BLaER1 treated with 17β-estradiol and CSF1 and Interleukin-3, amounts not matched to agents 10 nM and 100 nM (cell line): ENCODE results near the gene NRG3.

Experiments
- H3K27ac ChIP-seq, 11 experiments: shearing (Covaris generic); formaldehyde crosslinking; 2 replicates each; pipeline ENCODE4 v1.8.1; 2022
- H3K27me3 ChIP-seq, 11 experiments: shearing (Covaris generic); formaldehyde crosslinking; 2 replicates each; pipeline ENCODE4 v1.8.1; 2022
- H3K36me3 ChIP-seq, 11 experiments: shearing (Covaris generic); formaldehyde crosslinking; 2 replicates each; pipeline ENCODE4 v1.8.1; 2022
- H3K4me1 ChIP-seq, 10 experiments: shearing (Covaris generic); formaldehyde crosslinking; 2 replicates each; pipeline ENCODE4 v1.8.1; 2022
- H3K4me2 ChIP-seq, 11 experiments: shearing (Covaris generic); formaldehyde crosslinking; 2 replicates each; pipeline ENCODE4 v1.8.1; 2022
- H3K4me3 ChIP-seq, 10 experiments: shearing (Covaris generic); formaldehyde crosslinking; 2 replicates each; pipeline ENCODE4 v1.8.1; 2022
- H3K9ac ChIP-seq, 11 experiments: shearing (Covaris generic); formaldehyde crosslinking; 2 replicates each; pipeline ENCODE4 v1.8.1; 2022
- H3K9me3 ChIP-seq, 11 experiments: shearing (Covaris generic); formaldehyde crosslinking; replicated peaks in 1 of 11; 2 replicates each; pipeline ENCODE4 v1.8.1; 2022
- H4K20me1 ChIP-seq, 11 experiments: shearing (Covaris generic); formaldehyde crosslinking; 2 replicates each; pipeline ENCODE4 v1.8.1; 2022
- Cebpa-rat ChIP-seq, 11 experiments: shearing (Covaris generic); IDR thresholded peaks; 2 replicates each; pipeline ENCODE4 v1.8.1; 2022

Gene NRG3

GRCh38 chr10:82887488-82887887 lies 1012.5 kb downstream of the NRG3 start:
- Histone ChIP-seq H3K4me3 (no peak overlapping the region), H3K9me3 (no peaks in the 10 kb centered on the region), H3K36me3 (no peaks in the 10 kb centered on the region), H3K27me3 (no peaks in the 10 kb centered on the region), H3K4me2 (no peak overlapping the region), H4K20me1 (no peaks in the 10 kb centered on the region), H3K27ac (no peak overlapping the region), H3K4me1 (no peaks in the 10 kb centered on the region), H3K9ac (no peak overlapping the region)
- TF ChIP-seq Cebpa-rat (IDR thresholded peaks at IDR 0.05), result no peak

- no peak overlapping the region for H3K9ac ChIP-seq
- H4K20me1 ChIP-seq, result no peaks in the 10 kb centered on the region
- H3K27ac ChIP-seq, result no peak overlapping the region
- no peaks in the 10 kb centered on the region for H3K4me1 ChIP-seq
- H3K27me3 ChIP-seq, result no peaks in the 10 kb centered on the region
- no peaks in the 10 kb centered on the region for H3K36me3 ChIP-seq
- H3K4me2 ChIP-seq, result no peak overlapping the region
- no peak overlapping the region for H3K4me3 ChIP-seq
- no peaks in the 10 kb centered on the region for H3K9me3 ChIP-seq
- TF ChIP-seq Cebpa-rat (IDR thresholded peaks at IDR 0.05), result no peak
Measured at GRCh38 chr10:82888809-82889455, 1013.9 kb downstream of the NRG3 start.

GRCh38 chr10:82889728-82890127 lies 1014.7 kb downstream of the NRG3 start:
- H3K27ac ChIP-seq, result no peak overlapping the region
- no peak overlapping the region for H3K4me2 ChIP-seq
- no peaks in the 10 kb centered on the region for H3K36me3 ChIP-seq
- no peak overlapping the region for H3K9ac ChIP-seq
- no peak for TF ChIP-seq Cebpa-rat (IDR thresholded peaks at IDR 0.05)
- no peaks in the 10 kb centered on the region for H3K27me3 ChIP-seq
- no peaks in the 10 kb centered on the region for H4K20me1 ChIP-seq
- H3K9me3 ChIP-seq, result peaks cover 0 to 1% (median 0%) of the 10 kb centered on the region in 11 experiments; a peak in 1 of 22 replicates
- no peaks in the 10 kb centered on the region for H3K4me1 ChIP-seq
- H3K4me3 ChIP-seq, result no peak overlapping the region

- H3K4me2 ChIP-seq, result no peak overlapping the region
- H3K4me3 ChIP-seq, result no peak overlapping the region
- no peak overlapping the region for H3K9ac ChIP-seq
- no peaks in the 10 kb centered on the region for H3K4me1 ChIP-seq
- TF ChIP-seq Cebpa-rat (IDR thresholded peaks at IDR 0.05), result 0 out of 22 replicates have a peak, but pooled peaks of 1 of the 11 experiments have one; percentile 9
- no peaks in the 10 kb centered on the region for H4K20me1 ChIP-seq
- no peaks in the 10 kb centered on the region for H3K36me3 ChIP-seq
- no peaks in the 10 kb centered on the region for H3K27me3 ChIP-seq
- no peak overlapping the region for H3K27ac ChIP-seq
- peaks cover 0 to 5% (median 0%) of the 10 kb centered on the region in 11 experiments; a peak in 1 of 22 replicates for H3K9me3 ChIP-seq
Measured at GRCh38 chr10:82890573-82890972, 1015.6 kb downstream of the NRG3 start.

- peaks cover 0 to 16% (median 9%) of the 10 kb centered on the region in 11 experiments; a peak in 11 of 22 replicates for H3K9me3 ChIP-seq
- no peak for TF ChIP-seq Cebpa-rat (IDR thresholded peaks at IDR 0.05)
- no peaks in the 10 kb centered on the region for H3K36me3 ChIP-seq
- no peak overlapping the region for H3K4me2 ChIP-seq
- H3K4me1 ChIP-seq, result no peaks in the 10 kb centered on the region
- H4K20me1 ChIP-seq, result no peaks in the 10 kb centered on the region
- H3K27ac ChIP-seq, result no peak overlapping the region
- no peaks in the 10 kb centered on the region for H3K27me3 ChIP-seq
- H3K4me3 ChIP-seq, result no peak overlapping the region
- H3K9ac ChIP-seq, result no peak overlapping the region
Measured at GRCh38 chr10:82908096-82908495, 1033.1 kb downstream of the NRG3 start.

GRCh38 chr10:82908751-82909150 lies 1033.8 kb downstream of the NRG3 start:
- Histone ChIP-seq H3K9me3 (peaks cover 0 to 19% (median 10%) of the 10 kb centered on the region in 11 experiments; a peak in 12 of 22 replicates), H3K4me3 (no peak overlapping the region), H3K4me1 (peaks cover 0 to 5% (median 0%) of the 10 kb centered on the region in 10 experiments; a peak in 4 of 20 replicates), H3K27me3 (no peaks in the 10 kb centered on the region), H3K4me2 (no peak overlapping the region), H4K20me1 (no peaks in the 10 kb centered on the region), H3K27ac (no peak overlapping the region), H3K36me3 (no peaks in the 10 kb centered on the region), H3K9ac (no peak overlapping the region)
- TF ChIP-seq Cebpa-rat (IDR thresholded peaks at IDR 0.05), result no peak

- Histone ChIP-seq H3K4me3 (no peak overlapping the region), H3K9me3 (peaks cover 0 to 19% (median 10%) of the 10 kb centered on the region in 11 experiments; a peak in 12 of 22 replicates), H3K4me2 (no peak overlapping the region), H3K4me1 (peaks cover 0 to 20% (median 12%) of the 10 kb centered on the region in 10 experiments; a peak in 15 of 20 replicates), H4K20me1 (no peaks in the 10 kb centered on the region), H3K27ac (no peak overlapping the region), H3K36me3 (no peaks in the 10 kb centered on the region), H3K27me3 (no peaks in the 10 kb centered on the region), H3K9ac (no peak overlapping the region)
- TF ChIP-seq Cebpa-rat (IDR thresholded peaks at IDR 0.05), result no peak
Measured at GRCh38 chr10:82910301-82910700, 1035.3 kb downstream of the NRG3 start.

GRCh38 chr10:82914655-82915136 lies 1039.7 kb downstream of the NRG3 start:
- Histone ChIP-seq H4K20me1 (no peaks in the 10 kb centered on the region), H3K4me3 (no peak overlapping the region), H3K36me3 (peaks cover 0 to 5% (median 0%) of the 10 kb centered on the region in 11 experiments; a peak in 2 of 22 replicates), H3K4me2 (peak overlapping the region in 9 of 11 experiments; percentile 11 to 74 (median 67); a peak in 17 of 22 replicates), H3K9me3 (peaks cover 0 to 24% (median 9%) of the 10 kb centered on the region in 11 experiments; a peak in 12 of 22 replicates), H3K27ac (peak overlapping the region in 4 of 11 experiments; percentile 38 to 57 (median 46); a peak in 6 of 22 replicates), H3K27me3 (no peaks in the 10 kb centered on the region), H3K9ac (peak overlapping the region in 1 of 11 experiments; percentile 19; a peak in 2 of 22 replicates), H3K4me1 (peaks cover 0 to 25% (median 12%) of the 10 kb centered on the region in 10 experiments; a peak in 15 of 20 replicates)
- no peak for TF ChIP-seq Cebpa-rat (IDR thresholded peaks at IDR 0.05)

GRCh38 chr10:82916941-82917340 lies 1041.9 kb downstream of the NRG3 start:
- no peak overlapping the region for H3K4me3 ChIP-seq
- H3K4me2 ChIP-seq, result no peak overlapping the region
- H4K20me1 ChIP-seq, result no peaks in the 10 kb centered on the region
- no peak overlapping the region for H3K27ac ChIP-seq
- TF ChIP-seq Cebpa-rat (IDR thresholded peaks at IDR 0.05), result no peak
- no peak overlapping the region for H3K9ac ChIP-seq
- H3K36me3 ChIP-seq, result peaks cover 0 to 5% (median 0%) of the 10 kb centered on the region in 11 experiments; a peak in 2 of 22 replicates
- H3K4me1 ChIP-seq, result peaks cover 0 to 25% (median 12%) of the 10 kb centered on the region in 10 experiments; a peak in 15 of 20 replicates
- no peaks in the 10 kb centered on the region for H3K27me3 ChIP-seq
- H3K9me3 ChIP-seq, result peaks cover 0 to 26% (median 13%) of the 10 kb centered on the region in 11 experiments; a peak in 11 of 22 replicates
